IMR-90 (cell line): ENCODE data around the gene ITSN1. TPM values are rescaled to one million over a fixed set of nuclear protein-coding genes. Genes with fewer than 3 reads are reported as not detected.

Experiments
- ATAC-seq: fragments of 200-7000 bp; cut with Tn5 transposase; 2 replicates; pipeline ENCODE4 v1.9.1; 2020; ENCODE audit warnings: low read depth, mild to moderate bottlenecking, moderate library complexity
- BruUV-seq: library from RNA; stranded (reverse); fragments of 400-500 nt; replicated peaks from 2 replicates; lab custom pipeline; 2021; lab: Mats Ljungman, UMichigan
- CTCF ChIA-PET: fragments of 300-600 bp; formaldehyde crosslinking; extraction: SDS; loops from one replicate; lab custom pipeline; 2021; ENCODE audit warnings: antibody characterized with exemption; lab: Yijun Ruan, JAX
- POLR2A ChIA-PET: fragments of 300-600 bp; sonication (Branson Sonifier 250); formaldehyde crosslinking; loops from one replicate; lab custom pipeline; 2022; ENCODE audit warnings: antibody characterized with exemption; ENCODE audit not compliant: unreplicated experiment; lab: Charles Lee
- DNase-seq: peaks from one replicate; pipeline ENCODE4 v3.0.0; 2013
- H2AFZ ChIP-seq: replicated peaks from 2 replicates; pipeline ENCODE3; 2013; ENCODE audit warnings: low read length, mild to moderate bottlenecking; ENCODE audit not compliant: poor library complexity
- H2AK5ac ChIP-seq: 2 replicates; pipeline ENCODE4 v1.6.1; 2013; ENCODE audit warnings: low read depth, low read length, inconsistent platforms
- H2AK9ac ChIP-seq: replicated peaks from 2 replicates; pipeline ENCODE3; 2013; ENCODE audit warnings: mild to moderate bottlenecking, low read depth, low read length, moderate library complexity; ENCODE audit not compliant: poor library complexity
- H2BK120ac ChIP-seq: 2 replicates; pipeline ENCODE4 v1.6.1; 2013; ENCODE audit warnings: low read depth, low read length, inconsistent platforms
- H2BK15ac ChIP-seq: 3 replicates; pipeline ENCODE4 v1.6.1; 2013; ENCODE audit warnings: low read depth, low read length, inconsistent platforms
- H2BK20ac ChIP-seq: 2 replicates; pipeline ENCODE4 v1.6.1; 2013; ENCODE audit warnings: low read depth, mild to moderate bottlenecking, inconsistent platforms, low read length, moderate library complexity
- H2BK5ac ChIP-seq: 2 replicates; pipeline ENCODE4 v1.6.1; 2013; ENCODE audit warnings: mild to moderate bottlenecking, low read depth, low read length, inconsistent platforms; ENCODE audit not compliant: poor library complexity, severe bottlenecking
- H3K14ac ChIP-seq: replicated peaks from 2 replicates; pipeline ENCODE4 v1.6.1; 2013; ENCODE audit warnings: low read depth, low read length, inconsistent platforms
- H3K18ac ChIP-seq: 2 replicates; pipeline ENCODE4 v1.6.1; 2013; ENCODE audit warnings: low read depth, low read length, control low read depth
- H3K23ac ChIP-seq: 2 replicates; pipeline ENCODE4 v1.6.1; 2013; ENCODE audit warnings: low read depth, low read length, inconsistent platforms
- H3K27ac ChIP-seq: 2 replicates; pipeline ENCODE4 v1.5.1; 2013; ENCODE audit warnings: mild to moderate bottlenecking, control low read depth, low read length; ENCODE audit not compliant: insufficient read depth
- H3K27me3 ChIP-seq: 2 replicates; pipeline ENCODE4 v1.6.1; 2013; ENCODE audit warnings: low read length; ENCODE audit not compliant: control insufficient read depth, insufficient read depth
- H3K36me3 ChIP-seq: 2 replicates; pipeline ENCODE4 v1.6.1; 2013; ENCODE audit warnings: low read length, mixed read lengths; ENCODE audit not compliant: control insufficient read depth, insufficient read depth
- H3K4ac ChIP-seq: 2 replicates; pipeline ENCODE4 v1.6.1; 2013; ENCODE audit warnings: low read depth, low read length, inconsistent platforms
- H3K4me1 ChIP-seq: 2 replicates; pipeline ENCODE4 v1.6.1; 2013; ENCODE audit warnings: low read length, mixed read lengths; ENCODE audit not compliant: control insufficient read depth, insufficient read depth
- H3K4me2 ChIP-seq: 2 replicates; pipeline ENCODE4 v1.6.1; 2013; ENCODE audit warnings: low read depth, mild to moderate bottlenecking, control low read depth, low read length, moderate library complexity
- H3K4me3 ChIP-seq: 2 replicates; pipeline ENCODE4 v1.5.1; 2013; ENCODE audit warnings: low read depth, mild to moderate bottlenecking, control low read depth, low read length, moderate library complexity; ENCODE audit not compliant: insufficient read depth
- H3K56ac ChIP-seq: 2 replicates; pipeline ENCODE4 v1.6.1; 2013; ENCODE audit warnings: low read length, inconsistent platforms; ENCODE audit not compliant: insufficient read depth; ENCODE audit errors: extremely low read depth
- H3K79me1 ChIP-seq, 2 experiments: 2 replicates each; pipeline ENCODE4 v1.6.1; 2013; ENCODE audit warnings: low read length in 2 of 2, inconsistent platforms in 1 of 2, low read depth in 1 of 2
- H3K9ac ChIP-seq: 2 replicates; pipeline ENCODE4 v1.6.1; 2013; ENCODE audit warnings: low read depth, low read length, control low read depth
- H3K9me1 ChIP-seq: 2 replicates; pipeline ENCODE4 v1.6.1; 2013; ENCODE audit warnings: low read length, inconsistent platforms; ENCODE audit not compliant: insufficient read depth
- H3K9me3 ChIP-seq: 2 replicates; pipeline ENCODE4 v1.6.1; 2013; ENCODE audit warnings: low read length; ENCODE audit not compliant: control insufficient read depth, insufficient read depth
- H4K20me1 ChIP-seq: 2 replicates; pipeline ENCODE4 v1.6.1; 2013; ENCODE audit warnings: low read length, inconsistent platforms; ENCODE audit not compliant: insufficient read depth
- H4K5ac ChIP-seq: 2 replicates; pipeline ENCODE4 v1.6.1; 2013; ENCODE audit warnings: mild to moderate bottlenecking, low read depth, low read length, control low read depth
- H4K8ac ChIP-seq, 2 experiments: 2 replicates each; pipeline ENCODE4 v1.6.1; 2013; ENCODE audit warnings: low read depth in 2 of 2, low read length in 2 of 2, control low read depth in 1 of 2, inconsistent platforms in 1 of 2
- H4K91ac ChIP-seq: 2 replicates; pipeline ENCODE4 v1.6.1; 2013; ENCODE audit warnings: low read depth, low read length, inconsistent platforms; ENCODE audit not compliant: insufficient read depth
- CEBPB ChIP-seq: IDR thresholded peaks from 2 replicates; pipeline ENCODE4 v1.6.1; 2012; ENCODE audit warnings: low read depth, low read length, improper control_type of control experiment
- FOS ChIP-seq: fragments of 150-350 bp; IDR thresholded peaks from 2 replicates; pipeline ENCODE4 v1.6.1; 2016; ENCODE audit warnings: low read depth, low read length
- MAFK ChIP-seq: IDR thresholded peaks from 2 replicates; pipeline ENCODE4 v1.6.1; 2012; ENCODE audit warnings: low read depth, low read length, improper control_type of control experiment
- MAZ ChIP-seq: IDR thresholded peaks from 2 replicates; pipeline ENCODE4 v1.6.1; 2012; ENCODE audit warnings: low read depth, mild to moderate bottlenecking, low read length, improper control_type of control experiment, moderate library complexity, borderline replicate concordance
- MXI1 ChIP-seq: IDR thresholded peaks from 2 replicates; pipeline ENCODE4 v1.6.1; 2012; ENCODE audit warnings: low read depth, mild to moderate bottlenecking, low read length, moderate library complexity, borderline replicate concordance
- NFE2L2 ChIP-seq: fragments of 150-350 bp; IDR thresholded peaks from 2 replicates; pipeline ENCODE4 v1.6.1; 2016; ENCODE audit warnings: low read depth, mild to moderate bottlenecking, low read length
- RAD21 ChIP-seq: IDR thresholded peaks from 2 replicates; pipeline ENCODE4 v1.6.1; 2012; ENCODE audit warnings: low read length, improper control_type of control experiment
- RCOR1 ChIP-seq: IDR thresholded peaks from 2 replicates; pipeline ENCODE4 v1.6.1; 2012; ENCODE audit warnings: mild to moderate bottlenecking, low read length, improper control_type of control experiment; ENCODE audit not compliant: insufficient replicate concordance
- RFX5 ChIP-seq: IDR thresholded peaks from 2 replicates; pipeline ENCODE4 v1.8.0; 2012; ENCODE audit warnings: low read depth, mild to moderate bottlenecking, low read length, moderate library complexity
- SMC3 ChIP-seq: fragments of 150-350 bp; IDR thresholded peaks from 2 replicates; pipeline ENCODE4 v1.6.1; 2016; ENCODE audit warnings: low read depth, mild to moderate bottlenecking, antibody characterized with exemption, low read length, moderate library complexity
- WGBS, 2 experiments: methylation state at CpG; one replicate each; pipeline versions ENCODE4 v1.1.5 to v1.1.7; 2013; ENCODE audit warnings: missing lambda C conversion rate in 2 of 2; ENCODE audit not compliant: insufficient read length in 1 of 2; ENCODE audit errors: extremely low coverage in 2 of 2; 5-methylcytosine and 5-hydroxymethylcytosine counted together
- dilution Hi-C: fragments of 300-500 bp; cut with HindIII; formaldehyde crosslinking; loops from one replicate; pipeline ENCODE4 v1.14.3; 2018; ENCODE audit warnings: low sequenced_read_pairs; ENCODE audit not compliant: unreplicated experiment
- in situ Hi-C: fragments of 300-500 bp; cut with MboI; formaldehyde crosslinking; loops from 3 replicates; pipeline ENCODE4 v1.14.3; 2019; ENCODE audit warnings: low sequenced_read_pairs, inconsistent platforms, mixed read lengths
- intact Hi-C: fragments of 100-400 bp; cut with micrococcal nuclease; formaldehyde crosslinking; loops from 2 replicates; pipeline ENCODE4 v1.10.0; 2022
- polyA plus RNA-seq, 3 experiments: library from polyadenylated mRNA; depleted of rRNA; stranded (reverse); fragments of >200 nt; gene quantifications; 2 replicates each; pipeline ENCODE4 v1.2.3, GENCODE V29; 2012; ENCODE audit warnings: low replicate concordance in 1 of 3
- total RNA-seq: library from RNA; depleted of rRNA; stranded (reverse); fragments of >200 nt; gene quantifications from 2 replicates; pipeline ENCODE4 v1.2.3, GENCODE V29; 2012
- TF ChIP-seq, protein P1 (sequence below): fragments of 150-350 bp; IDR thresholded peaks from 2 replicates; pipeline ENCODE4 v1.6.1; 2017; ENCODE audit warnings: mild to moderate bottlenecking, antibody characterized with exemption, low read length, low read depth
- TF ChIP-seq, protein P2 (sequence below): conservative IDR thresholded peaks from 2 replicates; pipeline ENCODE4 v1.5.1; 2012; ENCODE audit warnings: mild to moderate bottlenecking, low read depth, low read length, improper control_type of control experiment
- TF ChIP-seq, protein P3 (sequence below): fragments of 150-350 bp; IDR thresholded peaks from 2 replicates; pipeline ENCODE4 v1.6.1; 2016; ENCODE audit warnings: low read depth, mild to moderate bottlenecking, low read length, moderate library complexity, borderline replicate concordance

The ITSN1 gene
- total and polyA plus RNA-seq, 2 of the 4 experiments (the other 2 are of a cell fraction): 45.4 to 62.0 TPM

DNA sequence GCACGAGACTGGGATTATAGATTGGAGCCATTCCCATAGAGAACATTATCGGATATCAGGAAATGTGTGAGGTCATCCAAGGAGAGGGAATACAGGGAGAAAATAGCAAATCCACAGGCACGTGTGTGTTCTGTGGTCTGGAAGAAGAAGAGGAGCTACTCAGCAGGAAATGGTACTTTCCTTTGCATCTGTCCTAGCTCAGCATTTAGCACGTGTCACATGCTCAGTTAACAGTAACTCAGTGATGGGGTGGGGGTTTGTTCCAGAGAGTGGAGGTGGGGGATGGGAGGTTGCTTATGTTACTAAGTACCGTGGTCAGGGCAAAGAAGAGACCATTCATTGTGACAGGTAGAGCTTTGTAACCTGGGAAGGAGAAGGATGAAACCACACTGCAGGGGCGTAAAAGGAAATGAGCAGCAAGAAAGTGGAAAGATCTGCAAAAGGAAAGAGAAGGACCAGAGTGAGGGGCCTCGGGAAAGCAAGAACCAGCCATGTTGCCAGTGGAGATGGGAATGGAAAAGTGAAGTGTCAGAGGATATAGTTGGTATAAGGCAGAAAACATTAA lies 172.9 kb downstream of the ITSN1 start:
- no peak overlapping the region for H3K18ac ChIP-seq
- DNase-seq (no peak), ATAC-seq (no peak)
- H4K5ac ChIP-seq: no peak overlapping the region
- no peak overlapping the region for H3K23ac ChIP-seq
- no peak overlapping the region for H2AFZ ChIP-seq
- H2AK9ac ChIP-seq: no peak overlapping the region
- no peak overlapping the region for H2BK20ac ChIP-seq
- H3K4me2 ChIP-seq: no peak overlapping the region
- TF ChIP-seq, protein P1, sequence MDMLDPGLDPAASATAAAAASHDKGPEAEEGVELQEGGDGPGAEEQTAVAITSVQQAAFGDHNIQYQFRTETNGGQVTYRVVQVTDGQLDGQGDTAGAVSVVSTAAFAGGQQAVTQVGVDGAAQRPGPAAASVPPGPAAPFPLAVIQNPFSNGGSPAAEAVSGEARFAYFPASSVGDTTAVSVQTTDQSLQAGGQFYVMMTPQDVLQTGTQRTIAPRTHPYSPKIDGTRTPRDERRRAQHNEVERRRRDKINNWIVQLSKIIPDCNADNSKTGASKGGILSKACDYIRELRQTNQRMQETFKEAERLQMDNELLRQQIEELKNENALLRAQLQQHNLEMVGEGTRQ: no peak
- TF ChIP-seq, protein P2, sequence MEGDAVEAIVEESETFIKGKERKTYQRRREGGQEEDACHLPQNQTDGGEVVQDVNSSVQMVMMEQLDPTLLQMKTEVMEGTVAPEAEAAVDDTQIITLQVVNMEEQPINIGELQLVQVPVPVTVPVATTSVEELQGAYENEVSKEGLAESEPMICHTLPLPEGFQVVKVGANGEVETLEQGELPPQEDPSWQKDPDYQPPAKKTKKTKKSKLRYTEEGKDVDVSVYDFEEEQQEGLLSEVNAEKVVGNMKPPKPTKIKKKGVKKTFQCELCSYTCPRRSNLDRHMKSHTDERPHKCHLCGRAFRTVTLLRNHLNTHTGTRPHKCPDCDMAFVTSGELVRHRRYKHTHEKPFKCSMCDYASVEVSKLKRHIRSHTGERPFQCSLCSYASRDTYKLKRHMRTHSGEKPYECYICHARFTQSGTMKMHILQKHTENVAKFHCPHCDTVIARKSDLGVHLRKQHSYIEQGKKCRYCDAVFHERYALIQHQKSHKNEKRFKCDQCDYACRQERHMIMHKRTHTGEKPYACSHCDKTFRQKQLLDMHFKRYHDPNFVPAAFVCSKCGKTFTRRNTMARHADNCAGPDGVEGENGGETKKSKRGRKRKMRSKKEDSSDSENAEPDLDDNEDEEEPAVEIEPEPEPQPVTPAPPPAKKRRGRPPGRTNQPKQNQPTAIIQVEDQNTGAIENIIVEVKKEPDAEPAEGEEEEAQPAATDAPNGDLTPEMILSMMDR: no peak
- no peak for TF ChIP-seq RCOR1
- no peak for TF ChIP-seq RAD21
- no peak for TF ChIP-seq RFX5
- no peak for TF ChIP-seq FOS
- TF ChIP-seq SMC3: no peak
- TF ChIP-seq, protein P3, sequence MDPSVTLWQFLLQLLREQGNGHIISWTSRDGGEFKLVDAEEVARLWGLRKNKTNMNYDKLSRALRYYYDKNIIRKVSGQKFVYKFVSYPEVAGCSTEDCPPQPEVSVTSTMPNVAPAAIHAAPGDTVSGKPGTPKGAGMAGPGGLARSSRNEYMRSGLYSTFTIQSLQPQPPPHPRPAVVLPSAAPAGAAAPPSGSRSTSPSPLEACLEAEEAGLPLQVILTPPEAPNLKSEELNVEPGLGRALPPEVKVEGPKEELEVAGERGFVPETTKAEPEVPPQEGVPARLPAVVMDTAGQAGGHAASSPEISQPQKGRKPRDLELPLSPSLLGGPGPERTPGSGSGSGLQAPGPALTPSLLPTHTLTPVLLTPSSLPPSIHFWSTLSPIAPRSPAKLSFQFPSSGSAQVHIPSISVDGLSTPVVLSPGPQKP: no peak
- TF ChIP-seq MXI1: no peak
- TF ChIP-seq MAFK: no peak
- TF ChIP-seq CEBPB: no peak
- TF ChIP-seq MAZ: no peak
- TF ChIP-seq NFE2L2: no peak
- no peak overlapping the region for H3K56ac ChIP-seq
- no peaks in the 10 kb centered on the region for H3K9me3 ChIP-seq
- H3K4me3 ChIP-seq: no peak overlapping the region
- H3K36me3 ChIP-seq: peaks cover 31% of the 10 kb centered on the region
- no peak overlapping the region for H2BK15ac ChIP-seq
- H3K27me3 ChIP-seq: no peaks in the 10 kb centered on the region
- in situ Hi-C loops: no loop called here
- H3K4ac ChIP-seq: no peak overlapping the region
- H2BK120ac ChIP-seq: no peak overlapping the region
- no peaks in the 10 kb centered on the region; the same call in 1 of the 2 replicates for H3K4me1 ChIP-seq
- no peak overlapping the region for H4K8ac ChIP-seq
- no peaks in the 10 kb centered on the region for H4K20me1 ChIP-seq
- intact Hi-C loops: no loop called here
- H4K91ac ChIP-seq: no peak overlapping the region
- peaks cover 0 to 5% of the 10 kb centered on the region in 2 experiments; a peak in 1 of 4 replicates for H3K79me1 ChIP-seq
- H3K14ac ChIP-seq: no peak overlapping the region
- dilution Hi-C loops: no loop called here
- ChIA-PET CTCF (no interaction called here), POLR2A (no interaction called here)
- H2AK5ac ChIP-seq: no peak overlapping the region
- no TSS peak for BruUV-seq
- no peak overlapping the region for H3K9ac ChIP-seq
- peaks cover 4% of the 10 kb centered on the region; the same call in 1 of the 2 replicates for H3K9me1 ChIP-seq
- H2BK5ac ChIP-seq: no peak overlapping the region
- 65% methylated on average over 4 of the region's 7 CpGs; no CpG with 5 or more reads in 1 of the 2 experiments for WGBS, 2 experiments
- no peak overlapping the region for H3K27ac ChIP-seq
